GM18508 (cell line): ENCODE measurements around the gene EIF3K.

Experiments
- ATAC-seq: cut with Tn5 transposase; IDR thresholded peaks from one replicate; pipeline ENCODE4 v1.9.1; 2021; ENCODE audit warnings: moderate number of reproducible peaks; ENCODE audit not compliant: insufficient read depth, unreplicated experiment

Gene EIF3K

GRCh38 chr19:38648769-38649304, 29.8 kb downstream of the EIF3K start:
- no peak for ATAC-seq

DNA sequence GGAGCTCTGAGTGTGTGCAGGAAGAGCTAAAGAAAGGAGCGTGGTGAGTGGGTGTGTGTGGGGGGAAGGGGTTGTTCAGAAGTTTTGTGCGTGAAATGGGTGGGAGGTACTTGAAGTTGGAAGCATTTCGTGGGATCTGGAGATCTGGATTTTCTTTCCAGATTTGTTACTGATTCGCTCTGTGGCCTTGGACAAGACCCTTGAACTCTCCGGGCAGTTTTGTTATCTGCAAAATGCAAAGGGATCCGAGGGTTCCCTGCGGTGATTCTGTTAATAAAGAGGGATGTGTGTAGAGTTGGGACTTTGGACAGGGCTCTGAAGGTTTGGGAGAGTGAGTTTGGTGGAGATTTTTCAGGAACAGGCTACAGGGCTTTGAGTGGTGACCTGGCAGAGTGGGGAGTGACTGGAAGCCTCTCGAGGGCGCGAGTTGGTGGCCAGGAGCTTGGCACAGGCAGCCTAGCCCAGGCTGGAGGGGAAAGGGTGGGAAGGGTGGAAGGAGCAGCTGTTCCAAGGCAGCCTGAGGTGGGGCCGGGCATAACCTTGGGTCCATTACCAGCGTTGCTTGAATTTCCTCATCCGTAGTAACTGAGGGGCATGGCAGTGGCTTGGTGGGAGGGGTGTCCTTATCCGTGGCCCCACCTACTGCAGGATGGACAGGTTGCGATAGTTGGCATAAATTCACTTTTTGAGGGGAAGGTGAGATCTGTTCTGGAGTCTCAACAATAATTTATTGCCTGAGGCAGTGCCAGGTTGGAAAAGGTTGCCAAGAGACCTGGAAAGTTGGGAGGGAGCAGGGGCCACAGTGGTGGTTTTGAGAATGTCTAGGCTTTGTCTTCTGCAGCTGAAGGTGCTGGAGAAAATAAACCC, 30.6 kb downstream of the EIF3K start:
- ATAC-seq: no peak

GRCh38 chr19:38650172-38650775, 31.3 kb downstream of the EIF3K start:
- no peak for ATAC-seq

DNA sequence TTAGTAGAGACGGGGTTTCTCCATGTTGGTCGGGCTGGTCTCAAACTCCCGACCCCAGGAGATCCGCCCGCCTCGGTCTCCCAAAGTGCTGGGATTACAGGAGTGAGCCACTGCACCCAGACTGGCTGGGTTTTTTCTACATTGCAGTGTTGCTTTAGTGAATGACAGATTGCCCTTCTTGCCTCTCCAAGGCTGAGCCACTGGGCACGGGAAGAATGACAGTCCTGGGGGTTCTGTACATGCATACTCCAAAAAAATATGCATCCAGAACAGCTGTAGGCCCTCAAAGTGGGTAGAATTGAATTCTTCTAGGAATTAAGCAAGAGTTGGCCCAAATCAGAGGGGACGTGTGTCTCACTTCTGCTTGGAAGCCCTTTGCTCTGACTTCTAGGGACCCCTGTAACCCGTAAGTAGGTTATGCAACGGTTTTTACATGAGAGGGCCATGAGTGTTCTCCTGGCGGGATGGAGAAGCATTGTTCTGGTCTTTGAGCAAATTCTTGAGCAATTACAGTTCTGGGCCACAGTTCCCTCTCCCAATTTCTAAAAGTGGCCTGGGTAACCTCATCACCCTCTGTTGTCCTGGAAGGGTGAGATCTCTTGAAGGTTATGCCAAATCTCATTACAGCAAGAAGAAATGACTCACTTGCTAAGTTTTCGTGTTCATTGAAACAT, 32.1 kb downstream of the EIF3K start:
- ATAC-seq: no peak

GRCh38 chr19:38653028-38653571, 34.1 kb downstream of the EIF3K start:
- ATAC-seq: no peak

GRCh38 chr19:38654628-38655055, 35.7 kb downstream of the EIF3K start:
- ATAC-seq: no peak

DNA sequence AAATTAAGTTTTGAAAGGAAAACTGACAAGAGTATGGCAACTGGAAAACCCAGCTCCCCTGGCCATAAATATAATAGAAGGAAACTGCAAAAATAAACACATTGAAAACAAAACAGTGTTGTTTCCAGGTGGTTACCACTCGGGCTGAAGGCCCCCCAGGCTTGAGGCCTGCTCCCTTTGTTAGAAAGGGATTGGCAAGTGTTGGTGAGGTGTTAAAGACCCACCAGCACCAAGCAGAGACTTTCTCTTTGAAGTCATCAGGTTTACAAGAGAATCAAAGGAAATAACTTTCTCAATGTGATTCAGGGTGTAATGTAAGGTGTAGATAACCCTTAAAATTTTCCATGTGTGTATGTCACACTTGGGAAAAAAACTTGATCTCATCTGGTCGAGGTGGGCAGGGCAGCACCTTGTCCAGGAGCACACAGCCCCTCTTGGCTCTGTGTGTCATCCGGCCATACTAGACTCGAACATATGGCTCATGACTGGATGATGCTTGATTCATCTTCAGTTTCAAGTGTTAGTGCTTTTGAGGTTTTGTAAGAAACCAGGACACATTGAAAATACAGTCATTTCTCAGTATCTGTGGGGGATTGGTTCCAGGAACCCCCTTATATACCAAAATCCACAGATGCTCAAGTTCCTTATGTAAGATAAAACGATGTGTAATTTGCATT, 36.3 kb downstream of the EIF3K start:
- ATAC-seq: no peak

- ATAC-seq: no peak
Observed at GRCh38 chr19:38656171-38656981, 37.4 kb downstream of the EIF3K start.

GRCh38 chr19:38657633-38658222, 38.7 kb downstream of the EIF3K start:
- no peak for ATAC-seq

DNA sequence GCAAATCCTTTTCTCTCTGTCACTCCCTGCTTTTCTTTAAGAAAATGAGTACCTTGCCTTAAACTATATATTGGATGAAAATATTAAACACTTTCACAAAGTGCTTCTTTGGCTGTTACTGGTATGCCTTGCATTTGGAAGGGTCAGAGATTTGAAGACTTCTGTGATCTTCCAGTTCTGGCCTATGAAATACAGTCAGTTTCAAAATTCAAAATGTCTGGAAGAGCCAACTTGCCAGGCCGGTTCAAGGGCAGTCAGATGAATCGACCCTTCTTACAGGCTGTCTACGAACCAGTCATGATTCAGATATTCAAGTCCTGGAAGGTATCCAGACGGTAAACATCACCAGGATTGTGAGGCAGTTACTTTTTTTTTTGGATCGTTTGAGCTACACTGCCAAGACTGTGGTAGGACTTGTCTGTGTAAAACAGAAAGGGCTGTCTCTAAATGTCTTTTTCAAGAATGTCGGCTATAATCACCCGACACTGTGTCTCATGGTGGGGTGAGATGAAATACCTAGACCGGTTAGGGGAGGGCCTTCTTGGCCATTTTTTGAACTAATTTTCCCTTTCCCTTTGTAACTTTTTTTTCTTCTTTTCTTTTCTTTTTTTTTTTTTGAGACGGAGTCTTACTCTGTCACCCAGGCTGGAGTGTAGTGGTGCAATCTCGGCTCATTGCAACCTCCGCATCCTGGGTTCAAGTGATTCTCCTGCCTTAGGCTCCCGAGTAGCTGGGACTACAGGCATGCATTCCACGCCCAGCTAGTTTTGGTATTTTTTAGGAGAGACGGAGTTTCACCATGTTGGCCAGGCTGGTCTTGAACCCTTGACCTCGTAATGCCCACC, 39.7 kb downstream of the EIF3K start:
- no peak for ATAC-seq

DNA sequence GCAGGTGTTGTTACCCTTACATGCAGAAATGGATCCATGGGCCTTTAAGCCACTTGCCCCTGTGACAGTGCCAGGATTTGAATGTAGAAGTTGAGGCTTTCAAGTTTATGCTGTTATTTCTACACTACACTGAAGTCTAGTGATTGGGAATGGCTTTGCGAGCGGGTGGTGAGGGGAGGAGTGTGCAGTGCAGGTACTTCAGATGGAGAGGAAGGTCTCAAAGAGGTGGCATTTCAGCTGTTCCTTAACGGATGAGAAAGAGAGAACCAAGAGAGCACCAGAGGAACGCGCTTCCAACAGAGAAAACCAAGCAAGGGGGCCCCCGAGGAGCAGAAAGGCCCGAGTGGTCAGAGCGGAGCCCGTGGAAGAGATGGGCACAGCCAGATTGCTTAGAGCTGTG, 41.7 kb downstream of the EIF3K start:
- no peak for ATAC-seq

DNA sequence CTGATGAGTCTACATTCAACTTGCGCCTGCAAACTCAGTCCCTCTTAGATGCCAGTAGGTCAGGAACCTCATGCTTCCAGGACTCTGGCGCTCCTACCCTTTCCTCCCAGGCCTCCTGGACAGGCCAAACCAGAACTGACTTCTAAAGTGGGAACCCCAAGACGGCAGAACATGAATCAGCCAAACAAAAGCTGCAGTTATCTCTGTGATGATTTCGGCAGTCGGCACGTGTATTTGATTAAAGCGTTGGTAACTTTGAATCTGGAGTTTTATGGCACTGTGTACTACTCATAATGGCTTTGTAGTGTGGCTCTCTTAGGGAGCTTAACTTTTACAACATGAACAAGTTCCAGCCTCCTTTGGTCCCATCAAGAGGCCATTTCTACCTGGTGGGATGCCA, 42.1 kb downstream of the EIF3K start:
- ATAC-seq: no peak

DNA sequence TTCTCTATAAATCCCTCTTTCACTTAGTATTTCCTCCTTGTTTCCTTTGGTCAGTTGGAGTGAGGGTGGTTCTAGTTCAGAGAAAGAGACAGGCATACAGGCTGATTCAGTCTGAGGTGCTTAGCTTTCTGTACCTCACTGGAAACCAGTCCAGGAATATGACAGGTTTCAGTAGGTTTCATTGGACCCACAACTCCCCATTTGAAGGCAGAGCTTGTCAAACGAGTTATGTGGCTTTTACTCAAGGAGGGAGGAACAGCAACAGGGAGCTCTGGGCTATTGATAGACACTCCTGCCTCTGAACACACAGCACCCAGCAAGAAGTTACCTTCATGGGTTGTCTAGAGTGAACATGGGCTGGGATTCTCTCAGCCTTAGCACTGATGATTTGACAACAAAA, 43.0 kb downstream of the EIF3K start:
- ATAC-seq: no peak

DNA sequence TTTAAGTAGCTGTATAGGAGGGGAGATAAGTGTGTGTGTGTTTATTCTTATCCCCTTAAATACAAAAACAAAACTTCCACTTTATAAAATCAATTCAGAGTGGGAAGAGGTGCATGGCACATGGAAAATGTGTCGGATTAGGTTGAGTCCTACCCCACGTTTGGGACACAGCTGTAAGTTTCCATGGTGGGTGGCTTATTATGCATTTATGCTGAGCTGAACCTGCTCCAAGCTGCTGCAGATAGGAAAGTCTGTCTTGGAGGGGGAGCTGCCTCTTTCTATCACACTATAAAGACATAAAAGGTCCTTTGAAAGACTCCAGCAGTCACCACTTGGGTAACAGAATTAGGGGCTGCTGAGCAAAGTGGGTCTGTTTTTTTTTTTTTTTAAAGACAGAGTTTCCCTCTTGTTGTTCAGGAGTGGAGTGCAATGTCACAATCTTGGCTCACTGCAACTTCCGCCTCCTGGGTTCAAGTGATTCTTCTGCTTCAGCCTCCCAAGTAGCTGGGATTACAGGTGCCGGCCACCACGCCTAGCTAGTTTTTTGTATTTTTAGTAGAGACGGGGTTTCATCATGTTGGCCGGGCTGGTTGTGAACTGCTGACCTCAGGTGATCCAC, 43.7 kb downstream of the EIF3K start:
- no peak for ATAC-seq

GRCh38 chr19:38663156-38663651, 44.2 kb downstream of the EIF3K start:
- no peak for ATAC-seq

- ATAC-seq: no peak
Observed at GRCh38 chr19:38663957-38664502, 45.0 kb downstream of the EIF3K start.

- ATAC-seq: no peak
Observed at GRCh38 chr19:38664503-38665211, 45.7 kb downstream of the EIF3K start.
